GM20000 (cell line): ENCODE results near the gene PIK3C2G.

Experiments used
- DNase-seq: peaks from one replicate; pipeline ENCODE4 v3.0.0; 2012; ENCODE audit warnings: low spot score
- CTCF ChIP-seq: IDR thresholded peaks from 2 replicates; pipeline ENCODE4 v1.5.1; 2012; ENCODE audit warnings: mild to moderate bottlenecking, control low read depth; ENCODE audit errors: extremely low read depth, missing control alignments

Gene PIK3C2G

GRCh38 chr12:18472304-18472703 is 211.0 kb downstream of the PIK3C2G start:
- TF ChIP-seq CTCF, result no peak
- no peak for DNase-seq

- no peak for DNase-seq
- no peak for TF ChIP-seq CTCF
Observed at GRCh38 chr12:18472806-18473205, 211.5 kb downstream of the PIK3C2G start.

GRCh38 chr12:18476861-18477260 is 215.5 kb downstream of the PIK3C2G start:
- TF ChIP-seq CTCF, result no peak
- no peak for DNase-seq

GRCh38 chr12:18479256-18479655 is 217.9 kb downstream of the PIK3C2G start:
- DNase-seq, result no peak
- no peak for TF ChIP-seq CTCF

GRCh38 chr12:18482601-18483120 is 221.3 kb downstream of the PIK3C2G start:
- no peak for DNase-seq
- TF ChIP-seq CTCF, result no peak

- TF ChIP-seq CTCF, result no peak
- no peak for DNase-seq
Observed at GRCh38 chr12:18483698-18484325, 222.5 kb downstream of the PIK3C2G start.

GRCh38 chr12:18486036-18486435 is 224.7 kb downstream of the PIK3C2G start:
- no peak for TF ChIP-seq CTCF

More at GRCh38 chr12:18486036-18486435, 224.7 kb downstream of the PIK3C2G start:
- no peak for DNase-seq
